Gastroesophageal sphincter (tissue), 3 donors: ENCODE measurements around the gene HPS3.

Experiments
- EP300 ChIP-seq: sonication (generic); formaldehyde crosslinking; IDR thresholded peaks from one replicate; pipeline ENCODE4 v1.6.1; 2017; ENCODE audit warnings: antibody characterized with exemption, mild to moderate bottlenecking
- POLR2A ChIP-seq, 2 donors: fragments of 450-650 bp; IDR thresholded peaks; one replicate each; pipeline ENCODE4 v1.6.1; 2017; ENCODE audit warnings: antibody characterized with exemption in 2 of 2, mild to moderate bottlenecking in 2 of 2, moderate library complexity in 1 of 2
- POLR2AphosphoS5 ChIP-seq: sonication (generic); formaldehyde crosslinking; IDR thresholded peaks from one replicate; pipeline ENCODE4 v1.6.1; 2017; ENCODE audit warnings: antibody characterized with exemption
- TF ChIP-seq, protein P1 (sequence below), 4 experiments: fragments of 200-600 bp in 2 of 4; fragments of 450-650 bp in 2 of 4; sonication (generic) in 1 of 4; IDR thresholded peaks; one replicate each; pipeline ENCODE4 v1.5.1; 2017 to 2019; ENCODE audit warnings: antibody characterized with exemption in 4 of 4, mild to moderate bottlenecking in 2 of 4, moderate library complexity in 2 of 4

DNA sequence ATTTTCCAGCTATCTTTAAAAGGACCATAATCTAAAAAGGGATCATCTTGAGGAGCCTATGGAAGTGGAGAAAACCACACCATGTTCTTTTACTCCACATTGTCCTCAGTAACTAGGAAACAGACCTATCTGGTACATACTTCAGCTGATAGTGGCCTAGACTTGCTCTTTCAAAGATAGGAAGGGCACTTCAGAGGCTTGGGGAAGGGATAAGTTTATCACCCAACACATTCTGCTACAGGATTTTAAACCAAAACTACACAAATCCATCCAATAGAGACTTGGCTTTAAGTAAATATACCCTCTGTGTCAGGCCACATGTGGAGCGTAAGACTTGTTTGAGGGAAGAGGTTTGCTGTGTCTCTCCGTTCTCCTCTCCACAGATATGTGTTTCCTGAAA is 56.8 kb downstream of the HPS3 start:
- TF ChIP-seq EP300 (no peak), POLR2A (IDR thresholded peaks at IDR 0.05) (no peak), POLR2AphosphoS5 (no peak)
- TF ChIP-seq, protein P1, sequence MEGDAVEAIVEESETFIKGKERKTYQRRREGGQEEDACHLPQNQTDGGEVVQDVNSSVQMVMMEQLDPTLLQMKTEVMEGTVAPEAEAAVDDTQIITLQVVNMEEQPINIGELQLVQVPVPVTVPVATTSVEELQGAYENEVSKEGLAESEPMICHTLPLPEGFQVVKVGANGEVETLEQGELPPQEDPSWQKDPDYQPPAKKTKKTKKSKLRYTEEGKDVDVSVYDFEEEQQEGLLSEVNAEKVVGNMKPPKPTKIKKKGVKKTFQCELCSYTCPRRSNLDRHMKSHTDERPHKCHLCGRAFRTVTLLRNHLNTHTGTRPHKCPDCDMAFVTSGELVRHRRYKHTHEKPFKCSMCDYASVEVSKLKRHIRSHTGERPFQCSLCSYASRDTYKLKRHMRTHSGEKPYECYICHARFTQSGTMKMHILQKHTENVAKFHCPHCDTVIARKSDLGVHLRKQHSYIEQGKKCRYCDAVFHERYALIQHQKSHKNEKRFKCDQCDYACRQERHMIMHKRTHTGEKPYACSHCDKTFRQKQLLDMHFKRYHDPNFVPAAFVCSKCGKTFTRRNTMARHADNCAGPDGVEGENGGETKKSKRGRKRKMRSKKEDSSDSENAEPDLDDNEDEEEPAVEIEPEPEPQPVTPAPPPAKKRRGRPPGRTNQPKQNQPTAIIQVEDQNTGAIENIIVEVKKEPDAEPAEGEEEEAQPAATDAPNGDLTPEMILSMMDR (IDR thresholded peaks at IDR 0.05), result no peak
